ENCODE measurements around the gene RNASE8.

Gene RNASE8

DNA sequence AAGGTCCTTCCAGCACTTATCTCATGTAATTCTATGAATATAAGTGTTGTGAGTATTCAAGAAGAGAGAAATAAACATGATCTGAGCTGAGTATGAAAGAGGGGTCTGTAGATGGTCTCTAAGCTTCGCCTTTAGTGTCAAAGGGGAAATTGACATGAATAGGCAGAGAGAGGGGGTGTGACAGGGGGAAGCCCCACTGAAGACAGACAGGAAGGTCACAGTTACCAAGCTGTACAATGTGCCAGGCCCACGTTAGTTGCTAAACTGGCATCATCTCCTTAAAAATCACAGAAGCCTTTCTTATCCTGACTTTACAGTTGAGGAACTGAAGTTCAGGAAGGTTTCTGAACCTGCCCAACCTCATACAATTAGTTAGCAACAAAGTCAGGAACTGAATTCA, 20.1 kb downstream of the RNASE8 start:
- no peak overlapping the region for H3K27ac ChIP-seq (ENCODE audit: low read depth, low read length)
- H4K20me1 ChIP-seq (ENCODE audit: control insufficient read depth, insufficient read depth, low read depth, low read length): no peaks in the 10 kb centered on the region
- H3F3A ChIP-seq (ENCODE audit: control insufficient read depth, insufficient read depth): no peaks in the 10 kb centered on the region
- H3K9me2 ChIP-seq (replicated peaks; ENCODE audit: control insufficient read depth, low read length): no peaks in the 10 kb centered on the region
- peaks cover 5% of the 10 kb centered on the region for H3K27me3 ChIP-seq (ENCODE audit: control insufficient read depth, low read length)
- H3K4me2 ChIP-seq (ENCODE audit: low read length): no peak overlapping the region
- no peaks in the 10 kb centered on the region for H3K9me3 ChIP-seq (ENCODE audit: control insufficient read depth, insufficient read depth, low read length)
- H3K36me3 ChIP-seq (ENCODE audit: control insufficient read depth, low read length): no peaks in the 10 kb centered on the region
- no peak overlapping the region for H3K4me3 ChIP-seq (ENCODE audit: low read length)
- TF ChIP-seq, protein P1, sequence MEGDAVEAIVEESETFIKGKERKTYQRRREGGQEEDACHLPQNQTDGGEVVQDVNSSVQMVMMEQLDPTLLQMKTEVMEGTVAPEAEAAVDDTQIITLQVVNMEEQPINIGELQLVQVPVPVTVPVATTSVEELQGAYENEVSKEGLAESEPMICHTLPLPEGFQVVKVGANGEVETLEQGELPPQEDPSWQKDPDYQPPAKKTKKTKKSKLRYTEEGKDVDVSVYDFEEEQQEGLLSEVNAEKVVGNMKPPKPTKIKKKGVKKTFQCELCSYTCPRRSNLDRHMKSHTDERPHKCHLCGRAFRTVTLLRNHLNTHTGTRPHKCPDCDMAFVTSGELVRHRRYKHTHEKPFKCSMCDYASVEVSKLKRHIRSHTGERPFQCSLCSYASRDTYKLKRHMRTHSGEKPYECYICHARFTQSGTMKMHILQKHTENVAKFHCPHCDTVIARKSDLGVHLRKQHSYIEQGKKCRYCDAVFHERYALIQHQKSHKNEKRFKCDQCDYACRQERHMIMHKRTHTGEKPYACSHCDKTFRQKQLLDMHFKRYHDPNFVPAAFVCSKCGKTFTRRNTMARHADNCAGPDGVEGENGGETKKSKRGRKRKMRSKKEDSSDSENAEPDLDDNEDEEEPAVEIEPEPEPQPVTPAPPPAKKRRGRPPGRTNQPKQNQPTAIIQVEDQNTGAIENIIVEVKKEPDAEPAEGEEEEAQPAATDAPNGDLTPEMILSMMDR (IDR thresholded peaks at IDR 0.05; ENCODE audit: low read depth, low read length, poor library complexity, severe bottlenecking): no peak
- no peak for TF ChIP-seq EZH2phosphoT487 (IDR thresholded peaks at IDR 0.05; ENCODE audit: borderline replicate concordance, low read length)
- H3K79me2 ChIP-seq (ENCODE audit: control insufficient read depth, low read length): no peaks in the 10 kb centered on the region
- peaks cover under 1% of the 10 kb centered on the region for H3K4me1 ChIP-seq (ENCODE audit: control insufficient read depth, low read length)

DNA sequence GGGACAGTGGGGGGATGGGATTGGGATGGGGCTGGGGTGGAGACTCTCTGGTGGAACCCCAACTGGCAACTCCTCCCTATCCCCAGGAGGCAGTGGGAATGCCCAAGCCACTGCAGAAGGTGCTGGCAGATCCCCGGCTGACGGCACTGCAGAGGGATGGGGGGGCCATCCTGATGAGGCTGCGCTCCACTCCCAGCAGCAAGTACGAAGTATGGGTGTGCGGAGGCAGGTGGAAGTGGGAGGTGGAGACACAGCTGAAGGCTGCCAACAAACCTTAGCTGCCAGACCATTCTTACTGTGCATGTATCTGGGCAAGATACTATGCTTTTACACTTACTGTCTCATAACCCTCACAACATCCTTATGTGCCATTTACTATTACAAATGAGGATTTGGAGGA, 20.7 kb downstream of the RNASE8 start:
- H3K27ac ChIP-seq (ENCODE audit: low read depth, low read length): no peak overlapping the region
- H3K4me1 ChIP-seq (ENCODE audit: control insufficient read depth, low read length): no peaks in the 10 kb centered on the region
- TF ChIP-seq EZH2phosphoT487 (IDR thresholded peaks at IDR 0.05; ENCODE audit: borderline replicate concordance, low read length): no peak
- TF ChIP-seq, protein P1 (IDR thresholded peaks at IDR 0.05; ENCODE audit: low read depth, low read length, poor library complexity, severe bottlenecking): no peak
- no peaks in the 10 kb centered on the region for H3K79me2 ChIP-seq (ENCODE audit: control insufficient read depth, low read length)
- no peak overlapping the region for H3K4me3 ChIP-seq (ENCODE audit: low read length)
- no peaks in the 10 kb centered on the region for H3K9me2 ChIP-seq (replicated peaks; ENCODE audit: control insufficient read depth, low read length)
- H3F3A ChIP-seq (ENCODE audit: control insufficient read depth, insufficient read depth): no peaks in the 10 kb centered on the region
- H4K20me1 ChIP-seq (ENCODE audit: control insufficient read depth, insufficient read depth, low read depth, low read length): no peaks in the 10 kb centered on the region
- peaks cover 5% of the 10 kb centered on the region for H3K27me3 ChIP-seq (ENCODE audit: control insufficient read depth, low read length)
- H3K36me3 ChIP-seq (ENCODE audit: control insufficient read depth, low read length): no peaks in the 10 kb centered on the region
- no peak overlapping the region for H3K4me2 ChIP-seq (ENCODE audit: low read length)
- no peaks in the 10 kb centered on the region for H3K9me3 ChIP-seq (ENCODE audit: control insufficient read depth, insufficient read depth, low read length)

DNA sequence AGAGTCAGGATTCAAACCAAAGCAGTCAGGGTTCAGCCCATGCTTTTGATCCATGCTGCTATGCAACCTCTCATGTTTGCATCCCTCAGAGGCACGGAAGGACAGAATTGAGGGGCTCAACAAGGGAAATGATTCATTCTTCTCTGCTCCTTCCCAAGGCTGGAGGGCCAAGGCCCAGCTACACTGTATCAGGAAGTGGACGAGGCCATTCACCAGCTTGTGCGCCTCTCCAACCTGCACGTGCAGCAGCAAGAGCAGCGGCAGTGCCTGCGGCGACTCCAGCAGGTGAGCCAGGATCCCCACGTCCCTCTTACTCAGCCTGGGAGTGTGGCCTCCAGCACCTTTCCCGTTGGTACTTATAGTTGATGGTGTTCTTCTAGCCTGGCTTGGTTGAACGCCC, 21.1 kb downstream of the RNASE8 start:
- H3K9me3 ChIP-seq (ENCODE audit: control insufficient read depth, insufficient read depth, low read length): no peaks in the 10 kb centered on the region
- H3K27me3 ChIP-seq (ENCODE audit: control insufficient read depth, low read length): peaks cover 4% of the 10 kb centered on the region
- H3F3A ChIP-seq (ENCODE audit: control insufficient read depth, insufficient read depth): no peaks in the 10 kb centered on the region
- H3K4me2 ChIP-seq (ENCODE audit: low read length): no peak overlapping the region
- no peaks in the 10 kb centered on the region for H3K36me3 ChIP-seq (ENCODE audit: control insufficient read depth, low read length)
- no peaks in the 10 kb centered on the region for H3K9me2 ChIP-seq (replicated peaks; ENCODE audit: control insufficient read depth, low read length)
- H3K4me1 ChIP-seq (ENCODE audit: control insufficient read depth, low read length): no peaks in the 10 kb centered on the region
- H4K20me1 ChIP-seq (ENCODE audit: control insufficient read depth, insufficient read depth, low read depth, low read length): no peaks in the 10 kb centered on the region
- no peak overlapping the region for H3K4me3 ChIP-seq (ENCODE audit: low read length)
- H3K79me2 ChIP-seq (ENCODE audit: control insufficient read depth, low read length): no peaks in the 10 kb centered on the region
- TF ChIP-seq EZH2phosphoT487 (IDR thresholded peaks at IDR 0.05; ENCODE audit: borderline replicate concordance, low read length): no peak
- TF ChIP-seq, protein P1 (IDR thresholded peaks at IDR 0.05; ENCODE audit: low read depth, low read length, poor library complexity, severe bottlenecking): no peak
- no peak overlapping the region for H3K27ac ChIP-seq (ENCODE audit: low read depth, low read length)

All from DOHH2 (cell line).